ENCODE data around the gene MRFAP1L1. TPM values are rescaled to one million over a fixed set of nuclear protein-coding genes. Genes with fewer than 3 reads are reported as not detected.

Gene MRFAP1L1
- total and polyA plus RNA-seq, 2 donors (not counting 1 experiment from before 2014, with no cell fraction given), result 12.5 to 57.2 TPM

- Histone ChIP-seq H3K4me2 (replicated peaks; ENCODE audit: low read depth, low read length, poor library complexity, severe bottlenecking) (no peak overlapping the region), H3K9me3 (ENCODE audit: control extremely low read depth in 1 of 3, control insufficient read depth in 2 of 3, insufficient read depth in 1 of 3, low read length in 2 of 3) (no peaks in the 10 kb centered on the region), H3K9ac (ENCODE audit: low read length) (no peak overlapping the region), H3K27me3 (replicated peaks in 1 of 4; ENCODE audit: control extremely low read depth in 1 of 4, control insufficient read depth in 3 of 4, insufficient read depth in 4 of 4, low read length in 3 of 4) (no peaks in the 10 kb centered on the region), H2AFZ (ENCODE audit: insufficient read depth, low read depth, low read length, poor library complexity, severe bottlenecking) (no peak overlapping the region), H3K27ac (ENCODE audit: low read length in 2 of 2) (no peak overlapping the region), H4K20me1 (ENCODE audit: control insufficient read depth, insufficient read depth, low read length, poor library complexity, severe bottlenecking) (peaks cover 4% of the 10 kb centered on the region), H3K4me1 (ENCODE audit: control insufficient read depth in 2 of 2, insufficient read depth in 2 of 2, low read length in 2 of 2) (no peaks in the 10 kb centered on the region), H3K79me2 (ENCODE audit: control insufficient read depth, insufficient read depth, low read length) (peaks cover 14% of the 10 kb centered on the region), H3K4me3 (ENCODE audit: control extremely low read depth in 1 of 5, extremely low read depth in 1 of 5, insufficient read depth in 1 of 5, low read depth in 2 of 5, low read length in 4 of 5) (no peak overlapping the region), H3K36me3 (replicated peaks in 1 of 2; ENCODE audit: control extremely low read depth in 1 of 2, control insufficient read depth in 1 of 2, extremely low read depth in 1 of 2, insufficient read depth in 2 of 2, low read length in 1 of 2) (peaks cover 3 to 12% of the 10 kb centered on the region in 2 experiments)
- TF ChIP-seq CTCF (IDR thresholded peaks at IDR 0.05) (no peak), EZH2 (IDR thresholded peaks at IDR 0.05; ENCODE audit: borderline replicate concordance, insufficient read depth, low read depth, low read length, poor library complexity, severe bottlenecking) (no peak)
- ATAC-seq (ENCODE audit: low read depth), result no peak
- H3K9me3 Mint-ChIP-seq (ENCODE audit: insufficient read depth), result no peaks in the 10 kb centered on the region
- H3K4me3 Mint-ChIP-seq, result no peak overlapping the region
- no peaks in the 10 kb centered on the region for H3K27me3 Mint-ChIP-seq
- ChIA-PET CTCF (no interaction called here), POLR2A (no interaction called here)
- no peak overlapping the region for H3K27ac Mint-ChIP-seq
- 96% methylated on average over 5 of the region's 5 CpGs for WGBS (ENCODE audit: insufficient coverage)
- H3K4me1 Mint-ChIP-seq, result peaks cover 5% of the 10 kb centered on the region
- intact Hi-C loops (cut with micrococcal nuclease), result no loop called here
- no peak for DNase-seq
These were observed 10.3 kb downstream of the MRFAP1L1 start for GRCh38 chr4:6699388-6699787.

DNA sequence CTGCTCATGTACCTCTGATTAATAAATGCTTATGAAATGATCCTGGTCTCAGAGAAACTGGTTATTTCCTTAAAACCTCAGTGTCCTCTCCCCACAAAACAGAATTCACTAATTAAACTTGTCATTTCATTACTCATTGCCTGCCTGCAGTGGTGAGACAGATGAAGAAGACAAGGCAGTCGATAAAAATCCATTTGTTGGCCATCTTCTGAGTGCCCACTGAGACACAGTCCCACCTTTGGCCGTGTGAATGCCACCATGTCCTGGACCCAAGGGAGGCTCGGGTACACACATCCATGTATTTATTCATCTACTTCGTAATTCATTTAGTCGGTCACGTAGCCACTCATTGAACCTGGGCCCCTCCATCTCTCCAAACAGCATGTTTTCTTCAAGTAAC is 12.5 kb downstream of the MRFAP1L1 start:
- H2AFZ ChIP-seq (ENCODE audit: insufficient read depth, low read depth, low read length, poor library complexity, severe bottlenecking), result no peak overlapping the region
- WGBS (ENCODE audit: insufficient coverage), result 96% methylated on average over 3 of the region's 6 CpGs
- H3K27me3 ChIP-seq (replicated peaks in 1 of 4; ENCODE audit: control extremely low read depth in 1 of 4, control insufficient read depth in 3 of 4, insufficient read depth in 4 of 4, low read length in 3 of 4), result no peaks in the 10 kb centered on the region
- Mint-ChIP-seq H3K27ac (no peak overlapping the region), H3K9me3 (ENCODE audit: insufficient read depth) (no peaks in the 10 kb centered on the region), H3K4me1 (peaks cover 3% of the 10 kb centered on the region), H3K27me3 (no peaks in the 10 kb centered on the region), H3K4me3 (no peak overlapping the region)
- DNase-seq (no peak), ATAC-seq (ENCODE audit: low read depth) (no peak)
- H3K4me1 ChIP-seq (ENCODE audit: control insufficient read depth in 2 of 2, insufficient read depth in 2 of 2, low read length in 2 of 2), result no peaks in the 10 kb centered on the region
- H3K4me2 ChIP-seq (replicated peaks; ENCODE audit: low read depth, low read length, poor library complexity, severe bottlenecking), result no peak overlapping the region
- intact Hi-C loops (cut with micrococcal nuclease), result no loop called here
- CTCF ChIA-PET, result no interaction called here
- no peak overlapping the region for H3K27ac ChIP-seq (ENCODE audit: low read length in 2 of 2)
- no peaks in the 10 kb centered on the region for H3K9me3 ChIP-seq (ENCODE audit: control extremely low read depth in 1 of 3, control insufficient read depth in 2 of 3, insufficient read depth in 1 of 3, low read length in 2 of 3)
- no peaks in the 10 kb centered on the region for H3K79me2 ChIP-seq (ENCODE audit: control insufficient read depth, insufficient read depth, low read length)
- H3K9ac ChIP-seq (ENCODE audit: low read length), result no peak overlapping the region
- peaks cover 1 to 8% of the 10 kb centered on the region in 2 experiments for H3K36me3 ChIP-seq (replicated peaks in 1 of 2; ENCODE audit: control extremely low read depth in 1 of 2, control insufficient read depth in 1 of 2, extremely low read depth in 1 of 2, insufficient read depth in 2 of 2, low read length in 1 of 2)
- POLR2A ChIA-PET, result no interaction called here
- TF ChIP-seq EZH2 (IDR thresholded peaks at IDR 0.05; ENCODE audit: borderline replicate concordance, insufficient read depth, low read depth, low read length, poor library complexity, severe bottlenecking) (no peak), CTCF (IDR thresholded peaks at IDR 0.05) (no peak)
- no peak overlapping the region for H3K4me3 ChIP-seq (ENCODE audit: control extremely low read depth in 1 of 5, extremely low read depth in 1 of 5, insufficient read depth in 1 of 5, low read depth in 2 of 5, low read length in 4 of 5)
- peaks cover 4% of the 10 kb centered on the region for H4K20me1 ChIP-seq (ENCODE audit: control insufficient read depth, insufficient read depth, low read length, poor library complexity, severe bottlenecking)
